Measurements from ENCODE around the gene SLC7A14. TPM values are rescaled to one million over a fixed set of nuclear protein-coding genes. Genes with fewer than 3 reads are reported as not detected.

The SLC7A14 gene
- total RNA-seq, 1 experiment from 2014 or later: not detected

DNA sequence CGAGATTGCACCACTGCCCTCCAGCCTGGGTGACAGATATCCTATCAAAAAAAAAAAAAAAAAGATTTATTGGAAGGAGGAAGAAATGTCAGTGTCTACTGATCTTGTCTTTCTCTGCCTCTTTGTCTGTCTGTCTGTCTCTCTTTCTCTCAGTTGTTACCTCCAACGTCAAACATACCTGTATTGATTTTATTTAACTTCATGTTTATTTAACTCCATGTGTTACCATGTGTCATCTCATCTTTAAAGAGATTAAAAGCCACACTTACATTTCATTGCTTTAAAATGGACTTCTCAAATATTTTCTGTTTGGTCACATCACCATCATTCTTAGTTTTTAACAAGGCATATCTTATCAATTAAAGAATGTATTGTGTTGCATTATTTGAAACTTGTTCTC is 157.8 kb downstream of the SLC7A14 start:
- Histone ChIP-seq H3K9me2 (replicated peaks; ENCODE audit: insufficient read depth, low read length) (no peaks in the 10 kb centered on the region), H3K27ac (ENCODE audit: low read length) (no peak overlapping the region), H3K27me3 (ENCODE audit: low read length) (no peaks in the 10 kb centered on the region), H4K20me1 (ENCODE audit: insufficient read depth, low read depth, low read length) (no peaks in the 10 kb centered on the region), H3K4me3 (ENCODE audit: low read length) (no peak overlapping the region), H3K79me2 (ENCODE audit: low read length) (no peaks in the 10 kb centered on the region), H3K9ac (ENCODE audit: low read length) (no peak overlapping the region), H3K9me3 (ENCODE audit: low read length) (no peaks in the 10 kb centered on the region), H3K36me3 (ENCODE audit: insufficient read depth, low read length) (no peaks in the 10 kb centered on the region), H2AFZ (ENCODE audit: low read length) (no peak overlapping the region), H3K4me2 (ENCODE audit: low read depth, low read length, poor library complexity, severe bottlenecking) (no peak overlapping the region), H3K4me1 (ENCODE audit: low read length) (no peaks in the 10 kb centered on the region)
- no peak for DNase-seq

- Histone ChIP-seq H3K9me3 (ENCODE audit: low read length) (no peaks in the 10 kb centered on the region), H3K9ac (ENCODE audit: low read length) (no peak overlapping the region), H3K9me2 (replicated peaks; ENCODE audit: insufficient read depth, low read length) (no peaks in the 10 kb centered on the region), H3K27ac (ENCODE audit: low read length) (no peak overlapping the region), H2AFZ (ENCODE audit: low read length) (no peak overlapping the region), H3K27me3 (ENCODE audit: low read length) (no peaks in the 10 kb centered on the region), H3K79me2 (ENCODE audit: low read length) (no peaks in the 10 kb centered on the region), H4K20me1 (ENCODE audit: insufficient read depth, low read depth, low read length) (no peaks in the 10 kb centered on the region), H3K36me3 (ENCODE audit: insufficient read depth, low read length) (no peaks in the 10 kb centered on the region), H3K4me1 (ENCODE audit: low read length) (no peaks in the 10 kb centered on the region), H3K4me3 (ENCODE audit: low read length) (no peak overlapping the region), H3K4me2 (ENCODE audit: low read depth, low read length, poor library complexity, severe bottlenecking) (no peak overlapping the region)
- no peak for DNase-seq
Observed at GRCh38 chr3:170426240-170426797, 159.6 kb downstream of the SLC7A14 start.

DNA sequence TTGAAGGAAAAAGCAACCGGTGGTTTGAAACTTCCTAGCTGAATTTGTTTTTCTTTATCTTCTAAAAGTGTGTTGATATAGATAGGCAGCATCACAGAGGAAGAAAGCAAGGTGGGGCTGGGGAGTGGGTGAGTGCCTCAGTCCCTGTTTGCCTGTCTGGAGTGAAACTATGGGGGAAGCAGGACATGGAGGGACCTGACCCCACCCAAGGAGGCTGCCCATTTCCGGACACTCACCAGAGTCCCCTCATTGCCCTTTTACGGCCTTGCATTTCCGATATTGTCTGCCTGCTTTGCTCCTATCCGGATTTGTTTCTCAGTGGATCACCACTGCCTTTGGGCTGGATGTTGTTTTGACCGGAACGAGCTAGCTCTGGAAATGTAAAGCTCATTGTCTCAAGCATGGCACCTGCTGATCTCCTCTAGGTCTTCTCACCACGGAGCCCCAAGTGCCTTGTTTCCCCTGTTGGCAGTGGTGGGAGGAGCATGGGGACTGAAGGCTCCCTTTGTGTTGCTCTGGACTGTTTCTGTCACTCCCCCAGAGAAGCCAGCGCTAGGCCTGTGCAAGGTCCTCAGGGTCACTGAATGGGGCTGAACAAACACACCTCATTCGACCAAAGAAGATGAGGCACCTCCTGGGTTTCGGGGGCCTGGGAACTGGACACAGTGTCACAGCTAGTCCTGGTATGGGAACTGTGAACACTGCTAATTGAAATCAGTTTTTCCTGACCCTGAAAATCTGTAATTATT is 160.2 kb downstream of the SLC7A14 start:
- H3K36me3 ChIP-seq (ENCODE audit: insufficient read depth, low read length): no peaks in the 10 kb centered on the region
- no peaks in the 10 kb centered on the region for H3K79me2 ChIP-seq (ENCODE audit: low read length)
- no peaks in the 10 kb centered on the region for H3K27me3 ChIP-seq (ENCODE audit: low read length)
- no peak for DNase-seq
- H3K4me1 ChIP-seq (ENCODE audit: low read length): no peaks in the 10 kb centered on the region
- no peak overlapping the region for H3K9ac ChIP-seq (ENCODE audit: low read length)
- no peak overlapping the region for H3K27ac ChIP-seq (ENCODE audit: low read length)
- no peak overlapping the region for H2AFZ ChIP-seq (ENCODE audit: low read length)
- no peaks in the 10 kb centered on the region for H3K9me2 ChIP-seq (replicated peaks; ENCODE audit: insufficient read depth, low read length)
- H4K20me1 ChIP-seq (ENCODE audit: insufficient read depth, low read depth, low read length): no peaks in the 10 kb centered on the region
- no peak overlapping the region for H3K4me2 ChIP-seq (ENCODE audit: low read depth, low read length, poor library complexity, severe bottlenecking)
- no peaks in the 10 kb centered on the region for H3K9me3 ChIP-seq (ENCODE audit: low read length)
- H3K4me3 ChIP-seq (ENCODE audit: low read length): no peak overlapping the region

GRCh38 chr3:170424879-170425278 is 161.0 kb downstream of the SLC7A14 start:
- no peaks in the 10 kb centered on the region for H3K27me3 ChIP-seq (ENCODE audit: low read length)
- no peak overlapping the region for H3K27ac ChIP-seq (ENCODE audit: low read length)
- DNase-seq: no peak
- no peaks in the 10 kb centered on the region for H3K9me3 ChIP-seq (ENCODE audit: low read length)
- H3K36me3 ChIP-seq (ENCODE audit: insufficient read depth, low read length): no peaks in the 10 kb centered on the region
- no peaks in the 10 kb centered on the region for H3K4me1 ChIP-seq (ENCODE audit: low read length)
- no peaks in the 10 kb centered on the region for H4K20me1 ChIP-seq (ENCODE audit: insufficient read depth, low read depth, low read length)
- no peak overlapping the region for H3K9ac ChIP-seq (ENCODE audit: low read length)
- H3K4me2 ChIP-seq (ENCODE audit: low read depth, low read length, poor library complexity, severe bottlenecking): no peak overlapping the region
- no peaks in the 10 kb centered on the region for H3K79me2 ChIP-seq (ENCODE audit: low read length)
- H3K4me3 ChIP-seq (ENCODE audit: low read length): no peak overlapping the region
- no peak overlapping the region for H2AFZ ChIP-seq (ENCODE audit: low read length)
- H3K9me2 ChIP-seq (replicated peaks; ENCODE audit: insufficient read depth, low read length): no peaks in the 10 kb centered on the region

DNA sequence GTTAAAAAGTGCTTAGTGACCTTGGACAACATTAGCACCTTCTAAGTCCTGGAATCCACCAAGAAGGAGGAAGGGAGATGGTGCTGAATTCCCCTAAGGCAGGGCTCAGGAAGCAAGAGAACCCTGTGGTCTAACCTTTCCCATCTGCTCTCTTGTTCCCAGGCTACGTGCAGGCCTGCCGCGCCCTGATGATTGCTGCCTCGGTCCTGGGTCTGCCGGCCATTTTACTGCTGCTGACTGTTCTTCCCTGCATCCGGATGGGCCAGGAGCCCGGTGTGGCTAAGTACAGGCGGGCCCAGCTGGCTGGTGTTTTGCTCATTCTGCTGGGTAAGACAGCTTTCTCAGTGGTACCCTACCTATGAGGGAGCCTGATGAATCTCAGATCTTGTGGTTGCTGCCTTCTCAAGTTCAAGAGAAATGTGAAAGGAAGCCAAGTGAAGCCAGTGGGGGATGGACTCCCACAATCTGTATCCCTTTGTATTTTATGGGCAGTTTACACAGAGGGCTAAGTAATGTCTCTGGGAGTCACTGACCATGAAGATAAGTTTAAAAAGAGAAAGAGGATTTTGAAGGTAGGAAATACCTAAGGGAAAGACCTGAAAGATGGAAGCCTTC is 162.8 kb downstream of the SLC7A14 start:
- no peaks in the 10 kb centered on the region for H3K36me3 ChIP-seq (ENCODE audit: insufficient read depth, low read length)
- no peak overlapping the region for H3K4me3 ChIP-seq (ENCODE audit: low read length)
- no peak overlapping the region for H3K27ac ChIP-seq (ENCODE audit: low read length)
- H3K9ac ChIP-seq (ENCODE audit: low read length): no peak overlapping the region
- H3K4me1 ChIP-seq (ENCODE audit: low read length): no peaks in the 10 kb centered on the region
- H3K27me3 ChIP-seq (ENCODE audit: low read length): no peaks in the 10 kb centered on the region
- H3K9me2 ChIP-seq (replicated peaks; ENCODE audit: insufficient read depth, low read length): no peaks in the 10 kb centered on the region
- no peaks in the 10 kb centered on the region for H3K79me2 ChIP-seq (ENCODE audit: low read length)
- H3K9me3 ChIP-seq (ENCODE audit: low read length): no peaks in the 10 kb centered on the region
- H3K4me2 ChIP-seq (ENCODE audit: low read depth, low read length, poor library complexity, severe bottlenecking): no peak overlapping the region
- H4K20me1 ChIP-seq (ENCODE audit: insufficient read depth, low read depth, low read length): no peaks in the 10 kb centered on the region
- H2AFZ ChIP-seq (ENCODE audit: low read length): no peak overlapping the region
- no peak for DNase-seq

- no peaks in the 10 kb centered on the region for H3K9me2 ChIP-seq (replicated peaks; ENCODE audit: insufficient read depth, low read length)
- H3K27ac ChIP-seq (ENCODE audit: low read length): no peak overlapping the region
- no peak overlapping the region for H3K4me2 ChIP-seq (ENCODE audit: low read depth, low read length, poor library complexity, severe bottlenecking)
- H3K9me3 ChIP-seq (ENCODE audit: low read length): no peaks in the 10 kb centered on the region
- no peaks in the 10 kb centered on the region for H3K4me1 ChIP-seq (ENCODE audit: low read length)
- DNase-seq: no peak
- H3K9ac ChIP-seq (ENCODE audit: low read length): no peak overlapping the region
- H3K36me3 ChIP-seq (ENCODE audit: insufficient read depth, low read length): no peaks in the 10 kb centered on the region
- H4K20me1 ChIP-seq (ENCODE audit: insufficient read depth, low read depth, low read length): no peaks in the 10 kb centered on the region
- no peak overlapping the region for H2AFZ ChIP-seq (ENCODE audit: low read length)
- no peaks in the 10 kb centered on the region for H3K27me3 ChIP-seq (ENCODE audit: low read length)
- no peak overlapping the region for H3K4me3 ChIP-seq (ENCODE audit: low read length)
- H3K79me2 ChIP-seq (ENCODE audit: low read length): no peaks in the 10 kb centered on the region
Observed at GRCh38 chr3:170421758-170422157, 164.1 kb downstream of the SLC7A14 start.

GRCh38 chr3:170421111-170421641 is 164.7 kb downstream of the SLC7A14 start:
- Histone ChIP-seq H3K4me3 (ENCODE audit: low read length) (no peak overlapping the region), H3K4me2 (ENCODE audit: low read depth, low read length, poor library complexity, severe bottlenecking) (no peak overlapping the region), H3K36me3 (ENCODE audit: insufficient read depth, low read length) (no peaks in the 10 kb centered on the region), H3K4me1 (ENCODE audit: low read length) (no peaks in the 10 kb centered on the region), H3K9ac (ENCODE audit: low read length) (no peak overlapping the region), H4K20me1 (ENCODE audit: insufficient read depth, low read depth, low read length) (no peaks in the 10 kb centered on the region), H2AFZ (ENCODE audit: low read length) (no peak overlapping the region), H3K9me3 (ENCODE audit: low read length) (no peaks in the 10 kb centered on the region), H3K9me2 (replicated peaks; ENCODE audit: insufficient read depth, low read length) (no peaks in the 10 kb centered on the region), H3K79me2 (ENCODE audit: low read length) (no peaks in the 10 kb centered on the region), H3K27ac (ENCODE audit: low read length) (no peak overlapping the region), H3K27me3 (ENCODE audit: low read length) (no peaks in the 10 kb centered on the region)
- DNase-seq: no peak

GRCh38 chr3:170420307-170420821 is 165.5 kb downstream of the SLC7A14 start:
- Histone ChIP-seq H3K27ac (ENCODE audit: low read length) (no peak overlapping the region), H3K9me2 (replicated peaks; ENCODE audit: insufficient read depth, low read length) (no peaks in the 10 kb centered on the region), H3K27me3 (ENCODE audit: low read length) (no peaks in the 10 kb centered on the region), H3K4me2 (ENCODE audit: low read depth, low read length, poor library complexity, severe bottlenecking) (no peak overlapping the region), H3K9me3 (ENCODE audit: low read length) (no peaks in the 10 kb centered on the region), H3K79me2 (ENCODE audit: low read length) (no peaks in the 10 kb centered on the region), H2AFZ (ENCODE audit: low read length) (no peak overlapping the region), H4K20me1 (ENCODE audit: insufficient read depth, low read depth, low read length) (no peaks in the 10 kb centered on the region), H3K9ac (ENCODE audit: low read length) (no peak overlapping the region), H3K4me1 (ENCODE audit: low read length) (no peaks in the 10 kb centered on the region), H3K4me3 (ENCODE audit: low read length) (no peak overlapping the region), H3K36me3 (ENCODE audit: insufficient read depth, low read length) (no peaks in the 10 kb centered on the region)
- no peak for DNase-seq

Measured in Karpas-422 (cell line).